HG03095 (cell line): ENCODE measurements around the gene LIG3.
"Not testable (repeated sequence)": the region's sequence is repeated elsewhere in the genome, so short reads cannot be mapped to it uniquely, and the experiment has no call there.

Experiments used
- ATAC-seq: cut with Tn5 transposase; IDR thresholded peaks from one replicate; pipeline ENCODE4 v1.9.1; 2021; ENCODE audit warnings: moderate library complexity; ENCODE audit not compliant: unreplicated experiment

Gene LIG3

DNA sequence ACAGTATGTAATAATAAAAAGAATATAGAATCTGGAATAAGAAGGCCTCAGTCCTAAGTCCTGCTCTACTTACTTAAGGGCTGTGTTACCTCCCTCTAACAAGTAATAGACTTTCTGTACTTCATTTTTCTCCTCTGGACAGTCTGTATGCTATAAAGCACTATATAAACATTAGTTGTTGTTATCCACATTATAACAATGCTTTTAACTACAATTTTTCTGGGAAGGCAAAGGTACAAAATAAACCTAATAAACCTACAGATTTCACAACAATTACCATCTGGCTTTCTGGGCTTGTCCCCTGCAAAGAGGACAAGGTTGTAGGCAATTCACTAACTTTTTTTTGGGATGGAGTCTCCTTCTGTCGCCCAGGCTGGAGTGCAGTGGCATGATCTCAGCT, 50.5 kb downstream of the LIG3 start:
- no peak for ATAC-seq

GRCh38 chr17:35038453-35038852, 58.1 kb downstream of the LIG3 start:
- no peak for ATAC-seq

DNA sequence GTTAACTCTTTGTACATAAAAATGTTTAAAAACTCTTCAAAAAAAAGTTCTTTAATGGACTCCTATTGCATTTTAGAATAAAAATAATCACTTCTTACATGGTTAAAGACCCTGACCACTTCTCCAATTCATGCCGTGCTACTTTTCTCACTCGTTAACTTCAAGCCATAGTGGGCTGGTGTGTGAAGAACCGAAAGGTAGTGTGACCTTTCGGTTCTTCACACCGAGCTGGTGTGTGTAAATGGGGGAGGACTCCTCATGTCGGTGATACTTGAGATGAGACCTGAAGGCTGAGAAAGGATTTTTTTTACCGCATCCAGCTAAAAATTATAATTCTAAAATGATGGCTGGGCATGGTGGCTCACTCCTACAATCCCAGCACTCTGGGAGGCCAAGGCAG, 61.1 kb downstream of the LIG3 start:
- ATAC-seq = no peak

DNA sequence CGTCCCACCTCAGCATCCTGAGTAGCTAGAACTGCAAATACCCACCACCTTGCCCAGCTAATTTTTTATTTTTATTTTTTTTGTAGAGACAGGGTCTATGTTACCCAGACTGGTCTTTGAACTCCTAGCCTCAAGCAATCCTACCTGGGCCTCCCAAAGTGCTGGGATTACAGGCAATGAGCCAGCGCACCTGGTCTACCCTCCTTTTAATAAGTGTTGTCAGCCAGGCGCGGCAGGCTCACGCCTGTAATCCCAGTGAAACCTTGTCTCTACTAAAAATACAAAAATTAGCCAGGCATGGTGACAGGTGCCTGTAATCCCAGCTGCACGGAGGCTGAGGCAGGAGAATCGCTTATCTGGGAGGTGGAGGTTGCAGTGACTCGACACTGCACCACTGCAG, 63.9 kb downstream of the LIG3 start:
- ATAC-seq = no peak

- not testable (repeated sequence) for ATAC-seq
These were observed 65.2 kb downstream of the LIG3 start for GRCh38 chr17:35045458-35045979.

GRCh38 chr17:35046245-35046644, 65.9 kb downstream of the LIG3 start:
- ATAC-seq = no peak

- ATAC-seq = peak; percentile 51
These were observed 66.5 kb downstream of the LIG3 start for GRCh38 chr17:35046740-35047283.

- ATAC-seq = no peak
These were observed 68.5 kb downstream of the LIG3 start for GRCh38 chr17:35048685-35049379.

DNA sequence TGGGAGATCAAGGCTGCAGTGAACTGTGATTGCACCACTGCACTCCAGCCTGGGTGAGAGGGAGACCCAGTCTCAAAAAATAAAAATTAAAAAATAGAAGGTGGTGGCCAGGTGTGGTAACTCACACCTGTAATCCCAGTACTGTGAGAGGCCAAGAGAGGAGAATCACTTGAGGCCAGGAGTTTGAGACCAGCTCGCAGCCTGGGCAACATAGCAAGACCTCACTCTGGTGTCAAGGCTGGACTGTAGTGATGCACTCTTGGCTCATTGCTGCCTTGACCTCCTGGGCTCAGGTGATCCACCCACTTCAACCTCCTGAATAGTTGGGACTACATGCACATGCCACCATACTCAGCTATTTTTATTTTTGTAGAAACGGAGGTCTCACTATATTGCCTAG, 69.9 kb downstream of the LIG3 start:
- ATAC-seq = no peak

DNA sequence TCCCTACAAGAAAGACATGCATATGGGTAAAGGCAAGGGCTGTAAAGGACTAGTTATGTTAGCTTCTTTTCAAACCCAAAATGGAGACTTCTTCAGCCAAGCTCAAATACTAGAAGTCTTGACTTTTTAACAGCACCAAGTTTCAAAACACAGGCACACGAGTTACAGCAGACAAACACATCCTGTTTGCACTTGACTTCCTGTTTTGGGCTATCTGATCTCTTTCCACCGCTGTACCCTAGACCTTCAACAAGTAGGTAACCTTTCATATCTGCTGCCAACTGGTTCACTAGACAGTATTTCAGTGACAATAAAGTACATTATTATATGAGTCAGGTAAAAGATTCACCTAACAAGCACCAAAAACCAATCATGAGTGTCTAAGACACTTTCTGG, 70.9 kb downstream of the LIG3 start:
- no peak for ATAC-seq

GRCh38 chr17:35051579-35052240, 71.4 kb downstream of the LIG3 start:
- no peak for ATAC-seq

GRCh38 chr17:35052241-35052610, 71.9 kb downstream of the LIG3 start:
- ATAC-seq = no peak

DNA sequence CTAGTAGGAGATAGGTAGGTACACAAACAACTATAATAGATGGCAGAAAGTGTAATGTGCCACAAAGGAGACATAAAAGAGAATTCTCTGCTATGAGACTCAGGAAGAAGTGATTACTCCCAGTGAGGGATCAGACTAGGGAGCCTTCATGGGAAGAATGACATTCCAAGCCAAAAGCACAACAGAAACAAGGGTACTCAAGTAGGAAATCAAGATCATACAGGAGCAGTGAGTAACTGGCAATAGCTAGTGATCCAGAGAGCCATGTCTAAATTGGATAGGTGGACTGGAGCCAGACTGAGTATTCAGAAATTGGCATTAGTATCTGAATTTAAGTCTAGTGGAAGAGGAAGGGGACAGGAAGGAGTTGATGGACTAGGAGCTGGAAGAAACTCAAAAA, 72.5 kb downstream of the LIG3 start:
- ATAC-seq = no peak

- no peak for ATAC-seq
These were observed 72.9 kb downstream of the LIG3 start for GRCh38 chr17:35053204-35053603.

GRCh38 chr17:35056013-35056412, 75.7 kb downstream of the LIG3 start:
- no peak for ATAC-seq

GRCh38 chr17:35057332-35057915, 77.1 kb downstream of the LIG3 start:
- ATAC-seq = no peak
